ENCODE measurements around the gene CFAP97. TPM values are rescaled to one million over a fixed set of nuclear protein-coding genes. Genes with fewer than 3 reads are reported as not detected.

The CFAP97 gene
- total and polyA plus RNA-seq, 2 donors from 2014 or later, result 8.0 to 39.4 TPM

DNA sequence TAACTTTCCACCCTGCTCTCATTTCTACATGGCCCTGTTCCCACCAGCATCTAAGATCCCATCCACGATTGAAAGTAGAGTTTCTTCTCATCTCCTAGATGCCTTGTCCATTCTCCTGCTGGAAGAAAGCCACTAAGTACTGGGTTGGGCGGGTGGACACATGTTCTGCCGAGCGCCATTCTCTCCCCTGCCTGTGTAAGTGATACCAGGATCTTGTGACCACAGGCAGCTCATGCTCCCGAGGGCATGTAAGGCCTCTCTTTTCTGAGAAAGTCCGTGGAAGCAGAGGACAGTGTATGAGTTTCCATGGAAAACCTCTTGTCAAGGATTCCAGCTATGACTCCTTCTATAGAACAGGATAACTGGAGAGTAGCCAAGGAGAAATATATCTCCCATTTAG is 64.1 kb downstream of the CFAP97 start:
- H3K9me3 ChIP-seq (ENCODE audit: control insufficient read depth in 2 of 3, insufficient read depth in 1 of 3, low read length in 3 of 3), result no peaks in the 10 kb centered on the region
- no peak overlapping the region for H3K9ac ChIP-seq (ENCODE audit: low read length in 3 of 3)
- FAIRE-seq (no peak), DNase-seq (no peak)
- no peak overlapping the region for H3K27ac ChIP-seq (ENCODE audit: low read depth in 2 of 2, low read length in 2 of 2)
- TF ChIP-seq, protein P1, sequence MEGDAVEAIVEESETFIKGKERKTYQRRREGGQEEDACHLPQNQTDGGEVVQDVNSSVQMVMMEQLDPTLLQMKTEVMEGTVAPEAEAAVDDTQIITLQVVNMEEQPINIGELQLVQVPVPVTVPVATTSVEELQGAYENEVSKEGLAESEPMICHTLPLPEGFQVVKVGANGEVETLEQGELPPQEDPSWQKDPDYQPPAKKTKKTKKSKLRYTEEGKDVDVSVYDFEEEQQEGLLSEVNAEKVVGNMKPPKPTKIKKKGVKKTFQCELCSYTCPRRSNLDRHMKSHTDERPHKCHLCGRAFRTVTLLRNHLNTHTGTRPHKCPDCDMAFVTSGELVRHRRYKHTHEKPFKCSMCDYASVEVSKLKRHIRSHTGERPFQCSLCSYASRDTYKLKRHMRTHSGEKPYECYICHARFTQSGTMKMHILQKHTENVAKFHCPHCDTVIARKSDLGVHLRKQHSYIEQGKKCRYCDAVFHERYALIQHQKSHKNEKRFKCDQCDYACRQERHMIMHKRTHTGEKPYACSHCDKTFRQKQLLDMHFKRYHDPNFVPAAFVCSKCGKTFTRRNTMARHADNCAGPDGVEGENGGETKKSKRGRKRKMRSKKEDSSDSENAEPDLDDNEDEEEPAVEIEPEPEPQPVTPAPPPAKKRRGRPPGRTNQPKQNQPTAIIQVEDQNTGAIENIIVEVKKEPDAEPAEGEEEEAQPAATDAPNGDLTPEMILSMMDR (IDR thresholded peaks at IDR 0.05; ENCODE audit: borderline replicate concordance, extremely low read depth, insufficient read depth), result no peak
- intact Hi-C loops (cut with DNase I), result loop anchor here (10.0 kb wide), 1 partner anchor 105 kb away; no protein-coding TSS in a partner anchor
- H3K36me3 ChIP-seq (ENCODE audit: control insufficient read depth in 2 of 3, insufficient read depth in 3 of 3, low read length in 3 of 3), result no peaks in the 10 kb centered on the region
- no peak overlapping the region for H3K4me3 ChIP-seq (ENCODE audit: low read length in 3 of 3)
- H3K27me3 ChIP-seq (ENCODE audit: control insufficient read depth, insufficient read depth, low read length), result no peaks in the 10 kb centered on the region
- peaks cover 0 to 9% (median 7%) of the 10 kb centered on the region in 3 donors for H3K4me1 ChIP-seq (ENCODE audit: control insufficient read depth in 2 of 3, insufficient read depth in 2 of 3, low read depth in 1 of 3, low read length in 3 of 3)

GRCh38 chr4:185138161-185138560 is 65.6 kb downstream of the CFAP97 start:
- intact Hi-C loops (cut with DNase I), result loop anchor here (10.0 kb wide), 1 partner anchor 103 kb away; no protein-coding TSS in a partner anchor
- Histone ChIP-seq H3K4me1 (ENCODE audit: control insufficient read depth in 2 of 3, insufficient read depth in 2 of 3, low read depth in 1 of 3, low read length in 3 of 3) (peaks cover 0 to 9% (median 7%) of the 10 kb centered on the region in 3 donors), H3K27ac (ENCODE audit: low read depth in 2 of 2, low read length in 2 of 2) (no peak overlapping the region), H3K36me3 (ENCODE audit: control insufficient read depth in 2 of 3, insufficient read depth in 3 of 3, low read length in 3 of 3) (no peaks in the 10 kb centered on the region), H3K4me3 (ENCODE audit: low read length in 3 of 3) (no peak overlapping the region), H3K27me3 (ENCODE audit: control insufficient read depth, insufficient read depth, low read length) (no peaks in the 10 kb centered on the region), H3K9ac (ENCODE audit: low read length in 3 of 3) (no peak overlapping the region), H3K9me3 (ENCODE audit: control insufficient read depth in 2 of 3, insufficient read depth in 1 of 3, low read length in 3 of 3) (no peaks in the 10 kb centered on the region)
- FAIRE-seq (no peak), DNase-seq (no peak)
- TF ChIP-seq, protein P1 (IDR thresholded peaks at IDR 0.05; ENCODE audit: borderline replicate concordance, extremely low read depth, insufficient read depth), result no peak

- intact Hi-C loops (cut with DNase I), result loop anchor here (10.0 kb wide), 1 partner anchor 103 kb away; no protein-coding TSS in a partner anchor
- no peaks in the 10 kb centered on the region for H3K27me3 ChIP-seq (ENCODE audit: control insufficient read depth, insufficient read depth, low read length)
- no peak for FAIRE-seq
- TF ChIP-seq, protein P1 (IDR thresholded peaks at IDR 0.05; ENCODE audit: borderline replicate concordance, extremely low read depth, insufficient read depth), result no peak
- peak overlapping the region; percentile 3 to 32 for H3K27ac ChIP-seq (ENCODE audit: low read depth in 2 of 2, low read length in 2 of 2)
- H3K4me3 ChIP-seq (ENCODE audit: low read length in 3 of 3), result peak overlapping the region in 1 of 3 donors; percentile 39
- H3K4me1 ChIP-seq (ENCODE audit: control insufficient read depth in 2 of 3, insufficient read depth in 2 of 3, low read depth in 1 of 3, low read length in 3 of 3), result peaks cover 0 to 5% (median 3%) of the 10 kb centered on the region in 3 donors
- no peaks in the 10 kb centered on the region for H3K36me3 ChIP-seq (ENCODE audit: control insufficient read depth in 2 of 3, insufficient read depth in 3 of 3, low read length in 3 of 3)
- no peaks in the 10 kb centered on the region for H3K9me3 ChIP-seq (ENCODE audit: control insufficient read depth in 2 of 3, insufficient read depth in 1 of 3, low read length in 3 of 3)
- H3K9ac ChIP-seq (ENCODE audit: low read length in 3 of 3), result peak overlapping the region in 1 of 3 donors; percentile 65
- DNase-seq, result no peak
Observed at GRCh38 chr4:185137233-185137925, 66.4 kb downstream of the CFAP97 start.

All from kidney (tissue), 14 donors.